ENCODE data around the gene G2E3. TPM values are rescaled to one million over a fixed set of nuclear protein-coding genes. Genes with fewer than 3 reads are reported as not detected.

Gene G2E3
- total and polyA plus RNA-seq, 2 of the 4 experiments (the other 2 are of a cell fraction), result 9.6 to 19.4 TPM

DNA sequence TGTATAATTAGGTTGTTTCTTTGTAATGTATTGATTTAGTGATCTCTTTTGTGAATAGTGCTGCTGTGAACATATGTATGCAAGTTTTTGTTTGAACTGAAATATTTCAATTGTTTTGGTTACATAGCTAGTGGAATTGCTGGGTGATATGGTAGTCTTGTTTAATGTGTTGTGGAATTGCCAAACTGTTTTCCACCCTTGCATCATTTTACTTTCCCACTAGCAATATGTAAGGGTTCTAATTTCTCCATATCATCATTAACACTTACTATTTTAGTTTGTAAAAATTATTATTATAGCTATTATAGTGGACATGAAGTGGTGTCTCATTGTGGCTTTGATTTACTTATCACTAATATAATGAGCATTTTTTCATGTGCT lies 5.9 kb downstream of the G2E3 start:
- peaks cover 3% of the 10 kb centered on the region for H3K4me1 ChIP-seq (ENCODE audit: control insufficient read depth, insufficient read depth, low read length)
- no peak overlapping the region for H2AK5ac ChIP-seq (ENCODE audit: low read depth, low read length)
- no peaks in the 10 kb centered on the region for H3K9me3 ChIP-seq (ENCODE audit: control insufficient read depth, insufficient read depth, low read length)
- ChIA-PET CTCF (no interaction called here), POLR2A (ENCODE audit: unreplicated experiment) (no interaction called here)
- dilution Hi-C loops (cut with HindIII; ENCODE audit: low sequenced_read_pairs, unreplicated experiment), result no loop called here
- H3K56ac ChIP-seq (ENCODE audit: extremely low read depth, insufficient read depth, low read length), result no peak overlapping the region
- in situ Hi-C loops (cut with MboI; ENCODE audit: low sequenced_read_pairs), result no loop called here
- no peak overlapping the region for H3K4me3 ChIP-seq (ENCODE audit: insufficient read depth, low read depth, low read length)
- peaks cover 27% of the 10 kb centered on the region for H4K20me1 ChIP-seq (ENCODE audit: insufficient read depth, low read length)
- no peak overlapping the region for H2BK20ac ChIP-seq (ENCODE audit: low read depth, low read length)
- no peak overlapping the region for H4K91ac ChIP-seq (ENCODE audit: insufficient read depth, low read depth, low read length)
- H2AK9ac ChIP-seq (replicated peaks; ENCODE audit: low read depth, low read length, poor library complexity), result no peak overlapping the region
- H2AFZ ChIP-seq (replicated peaks; ENCODE audit: low read length, poor library complexity), result no peak overlapping the region
- no peak overlapping the region for H2BK5ac ChIP-seq (ENCODE audit: low read depth, low read length, poor library complexity, severe bottlenecking)
- no peak overlapping the region for H3K4me2 ChIP-seq (ENCODE audit: low read depth, low read length)
- H2BK15ac ChIP-seq (ENCODE audit: low read depth, low read length), result no peak overlapping the region
- no peak overlapping the region; the same call in 1 of the 2 replicates for H3K27ac ChIP-seq (ENCODE audit: insufficient read depth, low read length)
- intact Hi-C loops (cut with micrococcal nuclease), result loop anchor here (5.0 kb wide), 2 partner anchors 42 to 57 kb away; partner anchors contain the start of gene SCFD1
- H3K36me3 ChIP-seq (ENCODE audit: control insufficient read depth, insufficient read depth, low read length), result peaks cover 7% of the 10 kb centered on the region
- H3K27me3 ChIP-seq (ENCODE audit: control insufficient read depth, insufficient read depth, low read length), result no peaks in the 10 kb centered on the region
- BruUV-seq (replicated peaks), result no TSS peak
- TF ChIP-seq CHD1 (IDR thresholded peaks at IDR 0.05; ENCODE audit: low read depth, low read length) (no peak), CTCF (conservative IDR thresholded peaks at IDR 0.05; ENCODE audit: low read depth, low read length) (no peak), ELK1 (IDR thresholded peaks at IDR 0.05; ENCODE audit: borderline replicate concordance, low read depth, low read length) (no peak), USF2 (IDR thresholded peaks at IDR 0.05; ENCODE audit: low read depth, low read length) (no peak)
- H4K5ac ChIP-seq (ENCODE audit: low read depth, low read length), result no peak overlapping the region
- H3K9ac ChIP-seq (ENCODE audit: low read depth, low read length), result no peak overlapping the region
- ATAC-seq (ENCODE audit: low read depth) (no peak), DNase-seq (peak; percentile 16)
- peaks cover 3% of the 10 kb centered on the region; the same call in 1 of the 2 replicates for H3K9me1 ChIP-seq (ENCODE audit: insufficient read depth, low read length)
- H3K79me1 ChIP-seq (ENCODE audit: low read depth in 1 of 2, low read length in 2 of 2), result peaks cover 0 to 12% of the 10 kb centered on the region in 2 experiments; a peak in 2 of 4 replicates
- no peak overlapping the region for H3K4ac ChIP-seq (ENCODE audit: low read depth, low read length)
- H4K8ac ChIP-seq (ENCODE audit: low read depth in 2 of 2, low read length in 2 of 2), result no peak overlapping the region
- no peak overlapping the region for H2BK120ac ChIP-seq (ENCODE audit: low read depth, low read length)
- H3K23ac ChIP-seq (ENCODE audit: low read depth, low read length), result no peak overlapping the region
- no peak overlapping the region for H3K14ac ChIP-seq (replicated peaks; ENCODE audit: low read depth, low read length)
- H3K18ac ChIP-seq (ENCODE audit: low read depth, low read length), result no peak overlapping the region

All from IMR-90 (cell line).